ENCODE measurements around the gene CLCNKA.

- TF ChIP-seq, protein P1, sequence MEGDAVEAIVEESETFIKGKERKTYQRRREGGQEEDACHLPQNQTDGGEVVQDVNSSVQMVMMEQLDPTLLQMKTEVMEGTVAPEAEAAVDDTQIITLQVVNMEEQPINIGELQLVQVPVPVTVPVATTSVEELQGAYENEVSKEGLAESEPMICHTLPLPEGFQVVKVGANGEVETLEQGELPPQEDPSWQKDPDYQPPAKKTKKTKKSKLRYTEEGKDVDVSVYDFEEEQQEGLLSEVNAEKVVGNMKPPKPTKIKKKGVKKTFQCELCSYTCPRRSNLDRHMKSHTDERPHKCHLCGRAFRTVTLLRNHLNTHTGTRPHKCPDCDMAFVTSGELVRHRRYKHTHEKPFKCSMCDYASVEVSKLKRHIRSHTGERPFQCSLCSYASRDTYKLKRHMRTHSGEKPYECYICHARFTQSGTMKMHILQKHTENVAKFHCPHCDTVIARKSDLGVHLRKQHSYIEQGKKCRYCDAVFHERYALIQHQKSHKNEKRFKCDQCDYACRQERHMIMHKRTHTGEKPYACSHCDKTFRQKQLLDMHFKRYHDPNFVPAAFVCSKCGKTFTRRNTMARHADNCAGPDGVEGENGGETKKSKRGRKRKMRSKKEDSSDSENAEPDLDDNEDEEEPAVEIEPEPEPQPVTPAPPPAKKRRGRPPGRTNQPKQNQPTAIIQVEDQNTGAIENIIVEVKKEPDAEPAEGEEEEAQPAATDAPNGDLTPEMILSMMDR (conservative IDR thresholded peaks at IDR 0.05; ENCODE audit: low read length) = no peak
- no peak for TF ChIP-seq EZH2phosphoT487 (IDR thresholded peaks at IDR 0.05; ENCODE audit: borderline replicate concordance, low read depth, low read length)
These were observed 29.2 kb downstream of the CLCNKA start for GRCh38 chr1:16051039-16051438.
